Measurements from ENCODE around the gene FARS2. TPM values are rescaled to one million over a fixed set of nuclear protein-coding genes. Genes with fewer than 3 reads are reported as not detected.

Gene FARS2
- total and polyA plus RNA-seq, 2 experiments from 2014 or later, result 9.9 to 15.4 TPM

DNA sequence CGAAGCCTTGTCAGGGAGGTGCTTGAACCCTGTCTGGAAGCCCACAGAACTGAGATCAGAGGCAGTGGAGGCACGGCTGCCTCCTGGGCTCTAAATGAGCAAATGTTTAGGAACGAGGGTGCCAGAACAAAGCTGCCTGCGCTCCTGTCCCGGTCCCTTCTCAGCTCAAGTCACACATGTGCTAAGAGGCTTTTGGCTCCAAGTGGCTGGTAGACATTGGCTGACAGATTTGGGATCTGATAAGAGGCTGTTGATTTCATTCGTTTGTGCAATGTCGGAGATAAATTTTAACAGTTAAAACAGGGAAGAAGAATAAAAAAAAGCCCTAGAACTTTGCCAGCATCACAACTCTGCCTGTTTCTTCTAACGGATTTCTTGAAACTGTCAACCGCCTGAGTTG lies 553.6 kb downstream of the FARS2 start:
- no peak for TF ChIP-seq EZH2 (IDR thresholded peaks at IDR 0.05; ENCODE audit: borderline replicate concordance)
- TF ChIP-seq, protein P1, sequence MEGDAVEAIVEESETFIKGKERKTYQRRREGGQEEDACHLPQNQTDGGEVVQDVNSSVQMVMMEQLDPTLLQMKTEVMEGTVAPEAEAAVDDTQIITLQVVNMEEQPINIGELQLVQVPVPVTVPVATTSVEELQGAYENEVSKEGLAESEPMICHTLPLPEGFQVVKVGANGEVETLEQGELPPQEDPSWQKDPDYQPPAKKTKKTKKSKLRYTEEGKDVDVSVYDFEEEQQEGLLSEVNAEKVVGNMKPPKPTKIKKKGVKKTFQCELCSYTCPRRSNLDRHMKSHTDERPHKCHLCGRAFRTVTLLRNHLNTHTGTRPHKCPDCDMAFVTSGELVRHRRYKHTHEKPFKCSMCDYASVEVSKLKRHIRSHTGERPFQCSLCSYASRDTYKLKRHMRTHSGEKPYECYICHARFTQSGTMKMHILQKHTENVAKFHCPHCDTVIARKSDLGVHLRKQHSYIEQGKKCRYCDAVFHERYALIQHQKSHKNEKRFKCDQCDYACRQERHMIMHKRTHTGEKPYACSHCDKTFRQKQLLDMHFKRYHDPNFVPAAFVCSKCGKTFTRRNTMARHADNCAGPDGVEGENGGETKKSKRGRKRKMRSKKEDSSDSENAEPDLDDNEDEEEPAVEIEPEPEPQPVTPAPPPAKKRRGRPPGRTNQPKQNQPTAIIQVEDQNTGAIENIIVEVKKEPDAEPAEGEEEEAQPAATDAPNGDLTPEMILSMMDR (IDR thresholded peaks at IDR 0.05; ENCODE audit: poor library complexity), result no peak
- TF ChIP-seq EZH2phosphoT487 (IDR thresholded peaks at IDR 0.05; ENCODE audit: low read depth, severe bottlenecking, unreplicated experiment), result no peak
- no peaks in the 10 kb centered on the region for H3K27me3 ChIP-seq
- no peak overlapping the region for H2AFZ ChIP-seq
- H3K27ac ChIP-seq, result no peak overlapping the region
- H4K20me1 ChIP-seq (ENCODE audit: insufficient read depth, poor library complexity, severe bottlenecking), result no peaks in the 10 kb centered on the region
- no peaks in the 10 kb centered on the region for H3K9me2 ChIP-seq (replicated peaks; ENCODE audit: insufficient read depth)
- no peaks in the 10 kb centered on the region for H3K4me1 ChIP-seq (ENCODE audit: insufficient read depth)
- no peak for DNase-seq (ENCODE audit: low spot score)
- WGBS (ENCODE audit: low lambda C conversion rate, missing lambda C conversion rate), result 87% methylated on average over 9 of the region's 9 CpGs
- no peaks in the 10 kb centered on the region for H3K79me2 ChIP-seq
- no peak overlapping the region for H3K4me2 ChIP-seq
- no peaks in the 10 kb centered on the region for H3K9me3 ChIP-seq (ENCODE audit: low read depth)
- no peaks in the 10 kb centered on the region for H3K36me3 ChIP-seq (replicated peaks; ENCODE audit: insufficient read depth, low read depth)
- no peak overlapping the region for H3K4me3 ChIP-seq

DNA sequence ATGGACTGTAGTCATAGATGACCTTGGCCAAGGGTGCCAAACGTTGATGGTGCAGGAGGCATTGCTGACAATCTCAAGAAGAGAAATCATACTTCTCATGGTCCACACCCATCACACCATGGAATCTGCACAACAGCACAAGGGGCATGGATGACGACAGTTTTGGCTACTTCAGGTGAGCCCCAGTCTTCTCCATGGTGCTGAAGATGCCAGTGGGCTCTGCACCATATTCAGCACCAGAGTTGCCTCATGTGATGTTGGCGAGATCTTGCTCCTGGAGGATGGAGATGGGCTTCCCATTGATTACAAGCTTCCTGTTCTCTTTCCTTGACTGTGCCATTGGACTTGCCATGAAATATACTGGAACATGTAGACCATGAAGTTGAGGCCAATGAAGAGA lies 556.6 kb downstream of the FARS2 start:
- no peaks in the 10 kb centered on the region for H3K79me2 ChIP-seq
- H3K4me1 ChIP-seq (ENCODE audit: insufficient read depth), result no peaks in the 10 kb centered on the region
- WGBS (ENCODE audit: low lambda C conversion rate, missing lambda C conversion rate), result 81% methylated on average over 3 of the region's 3 CpGs
- no peak overlapping the region for H3K4me3 ChIP-seq
- no peaks in the 10 kb centered on the region for H4K20me1 ChIP-seq (ENCODE audit: insufficient read depth, poor library complexity, severe bottlenecking)
- H3K9me3 ChIP-seq (ENCODE audit: low read depth), result no peaks in the 10 kb centered on the region
- no peak overlapping the region for H3K4me2 ChIP-seq
- no peaks in the 10 kb centered on the region for H3K9me2 ChIP-seq (replicated peaks; ENCODE audit: insufficient read depth)
- TF ChIP-seq EZH2 (IDR thresholded peaks at IDR 0.05; ENCODE audit: borderline replicate concordance), result no peak
- TF ChIP-seq EZH2phosphoT487 (IDR thresholded peaks at IDR 0.05; ENCODE audit: low read depth, severe bottlenecking, unreplicated experiment), result no peak
- TF ChIP-seq, protein P1 (IDR thresholded peaks at IDR 0.05; ENCODE audit: poor library complexity), result no peak
- H3K27ac ChIP-seq, result no peak overlapping the region
- no peaks in the 10 kb centered on the region for H3K27me3 ChIP-seq
- DNase-seq (ENCODE audit: low spot score), result no peak
- H2AFZ ChIP-seq, result no peak overlapping the region
- no peaks in the 10 kb centered on the region for H3K36me3 ChIP-seq (replicated peaks; ENCODE audit: insufficient read depth, low read depth)

GRCh38 chr6:5818959-5819358 lies 557.6 kb downstream of the FARS2 start:
- no peak overlapping the region for H3K4me2 ChIP-seq
- H3K4me1 ChIP-seq (ENCODE audit: insufficient read depth), result no peaks in the 10 kb centered on the region
- no peak overlapping the region for H3K27ac ChIP-seq
- no peak overlapping the region for H3K4me3 ChIP-seq
- H3K27me3 ChIP-seq, result no peaks in the 10 kb centered on the region
- H2AFZ ChIP-seq, result no peak overlapping the region
- no peaks in the 10 kb centered on the region for H3K79me2 ChIP-seq
- WGBS (ENCODE audit: low lambda C conversion rate, missing lambda C conversion rate), result 75% methylated on average over 6 of the region's 6 CpGs
- H3K36me3 ChIP-seq (replicated peaks; ENCODE audit: insufficient read depth, low read depth), result no peaks in the 10 kb centered on the region
- DNase-seq (ENCODE audit: low spot score), result no peak
- H3K9me3 ChIP-seq (ENCODE audit: low read depth), result no peaks in the 10 kb centered on the region
- no peaks in the 10 kb centered on the region for H4K20me1 ChIP-seq (ENCODE audit: insufficient read depth, poor library complexity, severe bottlenecking)
- no peaks in the 10 kb centered on the region for H3K9me2 ChIP-seq (replicated peaks; ENCODE audit: insufficient read depth)
- TF ChIP-seq, protein P1 (IDR thresholded peaks at IDR 0.05; ENCODE audit: poor library complexity), result no peak
- no peak for TF ChIP-seq EZH2phosphoT487 (IDR thresholded peaks at IDR 0.05; ENCODE audit: low read depth, severe bottlenecking, unreplicated experiment)
- TF ChIP-seq EZH2 (IDR thresholded peaks at IDR 0.05; ENCODE audit: borderline replicate concordance), result no peak

Other genes with a start within 250 kb of the FARS2 start
- 0.47 and 0.48 TPM in 2 replicates for gene PPP1R3G, start 176.2 kb upstream of the FARS2 start, total RNA-seq
- gene PPP1R3G, start 176.2 kb upstream of the FARS2 start, polyA plus RNA-seq, result 0.18 and 0.82 TPM in 2 replicates
- 19.0 and 22.9 TPM in 2 replicates for gene LYRM4, start 563 bp upstream of the FARS2 start, total RNA-seq
- gene LYRM4, start 563 bp upstream of the FARS2 start, polyA plus RNA-seq, result 20.5 and 23.8 TPM in 2 replicates

All from hepatocyte (in vitro differentiated cells).